Muscle layer of colon (tissue), 2 donors: ENCODE data around the gene MSX1.

Experiments used
- H3K27ac ChIP-seq: one replicate; pipeline ENCODE4 v1.7.0; 2013; ENCODE audit warnings: low read depth, mild to moderate bottlenecking, low read length, moderate library complexity
- H3K27me3 ChIP-seq, 2 donors: one replicate each; pipeline ENCODE4 v1.7.0; 2013; ENCODE audit warnings: low read length in 2 of 2, mild to moderate bottlenecking in 2 of 2; ENCODE audit not compliant: insufficient read depth in 2 of 2, control insufficient read depth in 1 of 2
- H3K36me3 ChIP-seq: one replicate; pipeline ENCODE4 v1.7.0; 2013; ENCODE audit warnings: mild to moderate bottlenecking, low read length; ENCODE audit not compliant: insufficient read depth
- H3K4me1 ChIP-seq: one replicate; pipeline ENCODE4 v1.7.0; 2013; ENCODE audit warnings: mild to moderate bottlenecking, low read length; ENCODE audit not compliant: insufficient read depth
- H3K4me3 ChIP-seq, 2 donors: one replicate each; pipeline ENCODE4 v1.7.0; 2013; ENCODE audit warnings: low read length in 2 of 2, low read depth in 1 of 2, mild to moderate bottlenecking in 1 of 2, moderate library complexity in 1 of 2
- H3K9ac ChIP-seq: one replicate; pipeline ENCODE4 v1.7.0; 2013; ENCODE audit warnings: low read length
- H3K9me3 ChIP-seq: one replicate; pipeline ENCODE4 v1.7.0; 2013; ENCODE audit warnings: mild to moderate bottlenecking, low read length
- donor health status: abdominal sarcoma.
- donor health status: Adenocarcinoma of cecum.

The MSX1 gene

GRCh38 chr4:4875147-4875546 lies 15.7 kb downstream of the MSX1 start:
- Histone ChIP-seq H3K4me3 (no peak overlapping the region), H3K4me1 (peaks cover 2% of the 10 kb centered on the region), H3K27ac (no peak overlapping the region), H3K9me3 (no peaks in the 10 kb centered on the region), H3K9ac (no peak overlapping the region), H3K27me3 (peaks cover 45 to 67% of the 10 kb centered on the region in 2 donors), H3K36me3 (no peaks in the 10 kb centered on the region)

GRCh38 chr4:4875611-4876010 lies 16.1 kb downstream of the MSX1 start:
- H3K9ac ChIP-seq: no peak overlapping the region
- H3K4me3 ChIP-seq: no peak overlapping the region
- H3K27ac ChIP-seq: no peak overlapping the region
- H3K4me1 ChIP-seq: no peaks in the 10 kb centered on the region
- H3K27me3 ChIP-seq: peaks cover 41 to 62% of the 10 kb centered on the region in 2 donors
- no peaks in the 10 kb centered on the region for H3K9me3 ChIP-seq
- no peaks in the 10 kb centered on the region for H3K36me3 ChIP-seq

GRCh38 chr4:4876945-4877661 lies 17.6 kb downstream of the MSX1 start:
- H3K4me3 ChIP-seq: no peak overlapping the region
- H3K27me3 ChIP-seq: peaks cover 26 to 47% of the 10 kb centered on the region in 2 donors
- H3K9ac ChIP-seq: no peak overlapping the region
- H3K4me1 ChIP-seq: no peaks in the 10 kb centered on the region
- H3K36me3 ChIP-seq: no peaks in the 10 kb centered on the region
- no peak overlapping the region for H3K27ac ChIP-seq
- no peaks in the 10 kb centered on the region for H3K9me3 ChIP-seq

- no peak overlapping the region for H3K27ac ChIP-seq
- H3K9ac ChIP-seq: no peak overlapping the region
- H3K4me1 ChIP-seq: no peaks in the 10 kb centered on the region
- H3K36me3 ChIP-seq: no peaks in the 10 kb centered on the region
- H3K4me3 ChIP-seq: no peak overlapping the region
- no peaks in the 10 kb centered on the region for H3K9me3 ChIP-seq
- peaks cover 3 to 13% of the 10 kb centered on the region in 2 donors for H3K27me3 ChIP-seq
These were observed 21.0 kb downstream of the MSX1 start for GRCh38 chr4:4880492-4880891.

GRCh38 chr4:4881432-4881831 lies 22.0 kb downstream of the MSX1 start:
- peaks cover 0 to 9% of the 10 kb centered on the region in 2 donors for H3K27me3 ChIP-seq
- no peak overlapping the region for H3K4me3 ChIP-seq
- H3K27ac ChIP-seq: no peak overlapping the region
- H3K4me1 ChIP-seq: no peaks in the 10 kb centered on the region
- H3K9ac ChIP-seq: no peak overlapping the region
- no peaks in the 10 kb centered on the region for H3K9me3 ChIP-seq
- H3K36me3 ChIP-seq: no peaks in the 10 kb centered on the region

GRCh38 chr4:4884611-4885010 lies 25.1 kb downstream of the MSX1 start:
- Histone ChIP-seq H3K4me3 (no peak overlapping the region), H3K9ac (no peak overlapping the region), H3K4me1 (no peaks in the 10 kb centered on the region), H3K36me3 (no peaks in the 10 kb centered on the region), H3K9me3 (no peaks in the 10 kb centered on the region), H3K27ac (no peak overlapping the region), H3K27me3 (no peaks in the 10 kb centered on the region)

GRCh38 chr4:4887426-4887825 lies 28.0 kb downstream of the MSX1 start:
- H3K4me1 ChIP-seq: no peaks in the 10 kb centered on the region
- no peak overlapping the region for H3K4me3 ChIP-seq
- H3K9me3 ChIP-seq: no peaks in the 10 kb centered on the region
- no peaks in the 10 kb centered on the region for H3K27me3 ChIP-seq
- H3K9ac ChIP-seq: no peak overlapping the region
- no peak overlapping the region for H3K27ac ChIP-seq
- no peaks in the 10 kb centered on the region for H3K36me3 ChIP-seq

- no peaks in the 10 kb centered on the region for H3K27me3 ChIP-seq
- H3K4me3 ChIP-seq: no peak overlapping the region
- no peaks in the 10 kb centered on the region for H3K36me3 ChIP-seq
- H3K9ac ChIP-seq: no peak overlapping the region
- no peaks in the 10 kb centered on the region for H3K4me1 ChIP-seq
- H3K27ac ChIP-seq: no peak overlapping the region
- no peaks in the 10 kb centered on the region for H3K9me3 ChIP-seq
These were observed 29.2 kb downstream of the MSX1 start for GRCh38 chr4:4888695-4889094.

GRCh38 chr4:4889781-4890180 lies 30.3 kb downstream of the MSX1 start:
- Histone ChIP-seq H3K4me1 (no peaks in the 10 kb centered on the region), H3K36me3 (no peaks in the 10 kb centered on the region), H3K9ac (no peak overlapping the region), H3K27me3 (no peaks in the 10 kb centered on the region), H3K4me3 (no peak overlapping the region), H3K9me3 (no peaks in the 10 kb centered on the region), H3K27ac (no peak overlapping the region)

GRCh38 chr4:4890574-4891255 lies 31.2 kb downstream of the MSX1 start:
- H3K4me1 ChIP-seq: no peaks in the 10 kb centered on the region
- H3K9me3 ChIP-seq: no peaks in the 10 kb centered on the region
- H3K27ac ChIP-seq: no peak overlapping the region
- no peaks in the 10 kb centered on the region for H3K27me3 ChIP-seq
- no peak overlapping the region for H3K9ac ChIP-seq
- H3K36me3 ChIP-seq: no peaks in the 10 kb centered on the region
- H3K4me3 ChIP-seq: no peak overlapping the region

- Histone ChIP-seq H3K4me1 (no peaks in the 10 kb centered on the region), H3K4me3 (no peak overlapping the region), H3K27ac (no peak overlapping the region), H3K9me3 (no peaks in the 10 kb centered on the region), H3K36me3 (no peaks in the 10 kb centered on the region), H3K9ac (no peak overlapping the region), H3K27me3 (no peaks in the 10 kb centered on the region)
These were observed 34.3 kb downstream of the MSX1 start for GRCh38 chr4:4893721-4894120.
